WI38 (cell line): ENCODE measurements around the gene PSMF1.

Experiments used
- H3K4me3 ChIP-seq: 2 replicates; pipeline ENCODE4 v1.5.1; 2011; ENCODE audit warnings: low read depth, mild to moderate bottlenecking, control low read depth, low read length
- TF ChIP-seq, protein P1 (sequence below): IDR thresholded peaks from 2 replicates; pipeline ENCODE4 v1.5.1; 2012; ENCODE audit warnings: low read depth, mild to moderate bottlenecking, control low read depth, low read length

PSMF1 gene

DNA sequence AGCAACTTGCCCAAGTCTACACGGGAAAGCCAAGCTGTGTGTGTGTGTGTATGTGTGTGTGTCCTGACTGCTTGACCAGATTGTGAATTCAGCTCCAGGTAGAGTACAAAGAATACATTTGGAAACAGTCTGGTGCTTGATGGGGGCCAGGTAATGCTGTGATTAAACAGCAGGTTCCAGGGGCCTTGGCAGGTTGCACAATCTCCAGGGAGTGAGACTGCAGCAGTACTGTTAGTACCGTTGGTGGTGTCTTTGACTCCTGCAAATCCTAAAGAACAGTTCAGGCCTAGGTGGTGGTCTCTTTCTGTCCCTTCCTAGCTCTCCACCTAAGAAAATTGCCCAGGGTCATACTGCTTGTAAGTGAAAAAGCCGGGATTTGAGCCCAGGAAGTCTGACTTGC is 11.2 kb upstream of the PSMF1 start:
- no peak overlapping the region for H3K4me3 ChIP-seq

DNA sequence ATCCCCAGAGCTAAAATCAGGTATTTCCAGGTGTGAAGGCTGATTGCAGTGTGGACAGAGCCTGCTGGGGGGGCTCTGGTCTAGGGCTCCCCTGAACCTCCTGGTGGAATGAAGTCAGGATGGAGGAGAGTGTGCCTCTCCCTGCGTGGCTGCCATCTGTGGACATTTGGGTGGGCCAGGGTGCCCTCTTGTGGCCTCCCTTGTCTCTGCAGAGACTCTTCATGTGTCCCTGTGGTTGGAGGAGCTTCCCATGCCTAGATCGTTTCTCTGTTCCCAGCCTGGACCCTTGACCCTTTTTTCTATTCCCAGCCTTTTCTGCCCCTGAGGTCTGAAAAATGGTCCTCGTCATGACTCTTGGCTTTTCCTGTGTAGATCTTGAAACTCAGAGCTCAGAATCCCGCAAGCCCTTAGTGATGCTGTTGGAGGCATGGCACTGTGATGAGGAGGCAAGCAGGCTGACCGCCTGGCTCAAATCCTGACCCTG is 9.9 kb upstream of the PSMF1 start:
- TF ChIP-seq, protein P1, sequence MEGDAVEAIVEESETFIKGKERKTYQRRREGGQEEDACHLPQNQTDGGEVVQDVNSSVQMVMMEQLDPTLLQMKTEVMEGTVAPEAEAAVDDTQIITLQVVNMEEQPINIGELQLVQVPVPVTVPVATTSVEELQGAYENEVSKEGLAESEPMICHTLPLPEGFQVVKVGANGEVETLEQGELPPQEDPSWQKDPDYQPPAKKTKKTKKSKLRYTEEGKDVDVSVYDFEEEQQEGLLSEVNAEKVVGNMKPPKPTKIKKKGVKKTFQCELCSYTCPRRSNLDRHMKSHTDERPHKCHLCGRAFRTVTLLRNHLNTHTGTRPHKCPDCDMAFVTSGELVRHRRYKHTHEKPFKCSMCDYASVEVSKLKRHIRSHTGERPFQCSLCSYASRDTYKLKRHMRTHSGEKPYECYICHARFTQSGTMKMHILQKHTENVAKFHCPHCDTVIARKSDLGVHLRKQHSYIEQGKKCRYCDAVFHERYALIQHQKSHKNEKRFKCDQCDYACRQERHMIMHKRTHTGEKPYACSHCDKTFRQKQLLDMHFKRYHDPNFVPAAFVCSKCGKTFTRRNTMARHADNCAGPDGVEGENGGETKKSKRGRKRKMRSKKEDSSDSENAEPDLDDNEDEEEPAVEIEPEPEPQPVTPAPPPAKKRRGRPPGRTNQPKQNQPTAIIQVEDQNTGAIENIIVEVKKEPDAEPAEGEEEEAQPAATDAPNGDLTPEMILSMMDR = peak; percentile 82
- no peak overlapping the region for H3K4me3 ChIP-seq

More for the DNA sequence above, 11.2 kb upstream of the PSMF1 start:
- TF ChIP-seq, protein P1 = no peak

DNA sequence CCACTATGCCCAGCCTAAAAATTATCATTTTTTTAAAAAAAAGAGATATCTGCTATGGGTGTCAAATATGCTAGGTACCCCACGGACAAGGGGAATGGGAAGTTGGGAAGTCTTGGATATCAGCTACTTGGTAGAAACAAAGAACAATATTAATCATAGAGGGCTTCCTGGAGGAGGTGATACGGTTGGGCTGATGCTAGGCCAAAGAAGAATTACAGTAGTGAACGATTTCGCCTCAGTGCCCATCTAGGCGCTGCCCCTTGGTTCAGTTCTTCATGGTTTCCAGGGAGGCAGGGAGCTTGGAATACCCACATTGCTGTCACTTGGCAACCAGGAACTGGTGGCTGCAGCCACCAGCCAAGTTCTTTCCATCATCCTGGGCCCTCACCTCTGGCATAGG is 5.5 kb upstream of the PSMF1 start:
- TF ChIP-seq, protein P1 = no peak
- H3K4me3 ChIP-seq = no peak overlapping the region

DNA sequence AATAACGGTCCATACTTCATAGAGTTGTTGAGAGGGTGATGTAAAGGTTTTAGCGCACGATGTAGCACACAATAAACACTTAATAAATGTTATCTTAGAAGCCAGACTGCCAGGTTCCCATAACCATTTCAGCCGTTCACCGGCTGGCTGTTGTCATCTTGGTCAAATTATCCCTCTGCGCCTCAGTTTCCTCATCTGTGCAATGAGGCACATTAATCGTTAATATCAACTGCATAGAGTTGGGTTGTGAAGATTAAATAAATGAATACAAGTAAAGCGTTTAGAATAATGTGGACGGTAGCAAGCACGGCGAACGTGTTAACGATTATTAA is 432 bp upstream of the PSMF1 start:
- H3K4me3 ChIP-seq = peak overlapping the region; percentile 99
- TF ChIP-seq, protein P1 = no peak

DNA sequence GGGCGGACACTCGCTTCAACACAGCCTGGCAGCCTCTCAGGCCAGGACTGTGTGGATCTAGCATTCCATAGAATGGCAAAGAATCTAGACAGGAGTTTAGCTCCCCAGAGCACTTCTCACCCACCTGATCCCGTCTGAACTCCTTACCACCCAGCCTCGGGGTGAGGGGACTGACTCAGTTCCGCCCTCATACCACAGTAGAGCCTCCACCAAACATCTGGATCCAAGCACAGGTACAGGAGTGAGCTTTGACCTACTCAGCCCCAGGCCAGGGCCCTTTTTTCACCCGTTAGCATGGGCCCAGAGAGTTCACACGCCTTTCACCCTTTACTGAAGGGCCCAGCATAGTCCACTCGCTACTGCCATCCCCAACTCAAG is 715 bp downstream of the PSMF1 start:
- TF ChIP-seq, protein P1 = no peak
- H3K4me3 ChIP-seq = peak overlapping the region; percentile 99

DNA sequence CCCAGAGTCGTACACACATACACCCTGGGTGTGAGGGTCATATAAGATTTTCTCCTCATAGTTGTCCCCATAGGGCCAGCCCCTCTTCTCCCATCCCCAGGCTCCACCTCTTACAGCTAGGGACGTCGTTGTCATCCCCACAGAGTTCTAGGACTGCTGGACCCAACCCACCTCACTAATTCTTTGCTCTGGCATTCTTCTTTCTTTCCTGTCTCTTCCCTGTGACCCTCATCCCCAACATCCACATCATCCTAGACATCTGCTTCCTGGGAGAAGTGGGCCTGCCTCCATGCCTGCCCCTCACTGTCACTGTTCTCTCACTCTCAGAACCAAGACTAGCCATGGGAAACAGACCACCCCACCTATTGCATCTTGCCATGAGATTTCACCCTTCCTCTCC is 1.1 kb downstream of the PSMF1 start:
- H3K4me3 ChIP-seq = peak overlapping the region; percentile 99
- TF ChIP-seq, protein P1 = no peak

DNA sequence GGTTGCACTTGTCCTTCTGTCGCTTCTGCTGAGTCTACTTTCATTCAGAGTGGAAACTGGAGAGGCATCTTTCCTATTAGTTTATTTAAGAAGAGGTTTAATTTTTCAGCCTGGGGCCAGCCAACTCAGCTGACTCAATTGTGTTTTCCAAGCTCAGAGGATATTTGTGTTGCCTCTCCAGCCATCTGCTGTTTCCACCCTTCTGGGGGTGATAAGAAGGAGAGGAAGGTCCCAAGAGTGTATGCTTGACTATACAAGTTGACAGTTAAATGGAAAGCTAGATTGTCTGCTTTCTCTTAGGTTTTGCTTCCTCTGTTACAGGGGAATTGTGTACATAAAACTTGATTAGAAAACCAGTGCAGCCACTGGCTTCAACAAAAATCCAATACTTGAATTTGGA is 3.0 kb downstream of the PSMF1 start:
- TF ChIP-seq, protein P1 = no peak
- no peak overlapping the region for H3K4me3 ChIP-seq
